ENCODE data around the gene NCOR2. TPM values are rescaled to one million over a fixed set of nuclear protein-coding genes. Genes with fewer than 3 reads are reported as not detected.

NCOR2 gene
- total and polyA plus RNA-seq, 10 of the 15 experiments (the other 5 are each of a cell fraction or from before 2014, with no cell fraction given), result 0.43 to 179 (median 14.9) TPM

DNA sequence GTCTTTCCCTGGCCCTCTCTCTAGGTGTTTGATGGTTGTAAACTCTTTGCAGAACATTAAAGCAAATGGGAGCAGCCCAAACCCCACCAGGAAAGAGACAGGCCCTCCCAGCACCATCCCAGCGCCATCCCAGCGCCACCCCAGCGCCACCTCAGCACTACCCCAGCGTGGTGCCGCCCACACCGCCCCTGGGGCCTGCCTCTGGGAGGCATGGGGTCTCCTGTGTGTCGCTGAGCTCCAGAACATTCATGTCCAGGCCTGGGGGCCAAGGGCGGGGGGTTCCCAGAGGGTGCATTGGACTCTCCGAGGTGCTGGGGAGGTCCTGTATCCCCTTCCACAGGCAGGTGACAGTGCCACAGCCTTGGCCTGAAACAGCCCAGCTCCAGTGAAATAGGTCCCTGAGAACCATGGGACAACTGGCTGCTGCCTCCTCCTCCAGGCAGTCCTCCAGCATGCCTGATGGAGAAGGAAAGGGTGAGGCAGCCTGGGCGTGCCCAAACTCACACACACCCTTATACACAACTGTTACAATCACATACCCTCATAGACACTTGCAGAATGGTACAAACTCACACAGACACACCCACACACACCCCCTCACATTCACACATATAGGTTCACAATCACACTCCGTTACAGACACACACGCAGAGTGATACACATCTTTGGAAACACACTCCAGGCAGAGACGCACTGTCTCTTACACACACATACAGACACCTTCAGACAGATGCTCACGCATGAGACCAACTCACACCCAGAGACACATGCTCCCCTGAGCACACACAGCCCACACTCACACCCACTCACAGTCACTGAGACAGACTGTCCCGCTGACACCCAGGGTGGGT lies 44.4 kb upstream of the NCOR2 start:
- ChIA-PET RAD21 (ENCODE audit: unreplicated experiment) (no interaction called here), CTCF (no interaction called here), SMC1A (ENCODE audit: uncharacterized antibody, unreplicated experiment) (no interaction called here), POLR2A (no interaction called here)
- no peak overlapping the region for H3K4me3 ChIP-seq
- no peak overlapping the region for H2AFZ ChIP-seq (ENCODE audit: control insufficient read depth, low read depth, low read length)
- no peaks in the 10 kb centered on the region; a peak in 1 of 4 replicates for H3K27me3 ChIP-seq (replicated peaks in 1 of 2; ENCODE audit: control insufficient read depth in 2 of 2, insufficient read depth in 2 of 2, low read length in 1 of 2)
- DNase-seq (ENCODE audit: low read depth, low spot score) (no peak), FAIRE-seq (no peak), ATAC-seq (no peak)
- H3K79me2 ChIP-seq (ENCODE audit: control insufficient read depth, insufficient read depth, low read length), result no peaks in the 10 kb centered on the region
- intact Hi-C loops (cut with micrococcal nuclease; ENCODE audit: unreplicated experiment), result no loop called here
- no TSS peak for BruUV-seq (replicated peaks)
- WGBS (ENCODE audit: insufficient coverage, insufficient replicate concordance, low lambda C conversion rate, missing lambda C conversion rate), result 58% methylated on average over 15 of the region's 15 CpGs
- H3K27ac ChIP-seq (ENCODE audit: control insufficient read depth, insufficient read depth), result no peak overlapping the region
- no peaks in the 10 kb centered on the region for H4K20me1 ChIP-seq (ENCODE audit: control insufficient read depth, insufficient read depth)
- peaks cover 25% of the 10 kb centered on the region for H3K4me1 ChIP-seq (ENCODE audit: control insufficient read depth, insufficient read depth, low read length)
- H3K36me3 ChIP-seq (ENCODE audit: control insufficient read depth in 2 of 2, insufficient read depth in 2 of 2, low read length in 1 of 2), result no peaks in the 10 kb centered on the region
- no peak overlapping the region for H3K4me2 ChIP-seq (ENCODE audit: control insufficient read depth, insufficient read depth)
- no peaks in the 10 kb centered on the region; the same call in 2 of the 3 replicates for H3K9me3 ChIP-seq (replicated peaks; ENCODE audit: control insufficient read depth, insufficient read depth, low read length)
- no peak overlapping the region for H3K9ac ChIP-seq (ENCODE audit: control insufficient read depth, insufficient read depth, low read length)
- in situ Hi-C loops (cut with MboI), result no loop called here
- TF ChIP-seq SRF (IDR thresholded peaks at IDR 0.05; ENCODE audit: low read depth in 2 of 2, low read length in 2 of 2) (no peak), KLF5 (IDR thresholded peaks at IDR 0.05; ENCODE audit: partially characterized antibody) (no peak), SPI1 (IDR thresholded peaks at IDR 0.05; ENCODE audit: borderline replicate concordance, insufficient read depth, low read depth, low read length) (no peak), MTA2 (IDR thresholded peaks at IDR 0.05; ENCODE audit: low read depth) (no peak), SMAD1 (IDR thresholded peaks at IDR 0.05; ENCODE audit: low read depth, partially characterized antibody) (no peak), MTA3 (IDR thresholded peaks at IDR 0.05; ENCODE audit: borderline replicate concordance, low read length) (no peak), NR2C2 (IDR thresholded peaks at IDR 0.05; ENCODE audit: borderline replicate concordance, control insufficient read depth, insufficient read length, low read depth) (no peak), SIN3A (IDR thresholded peaks at IDR 0.05; ENCODE audit: low read depth, low read length) (no peak), YY1 (IDR thresholded peaks at IDR 0.05; ENCODE audit: low read depth, low read length) (no peak), PML (IDR thresholded peaks at IDR 0.05; ENCODE audit: low read length) (no peak)
- TF ChIP-seq, protein P1, sequence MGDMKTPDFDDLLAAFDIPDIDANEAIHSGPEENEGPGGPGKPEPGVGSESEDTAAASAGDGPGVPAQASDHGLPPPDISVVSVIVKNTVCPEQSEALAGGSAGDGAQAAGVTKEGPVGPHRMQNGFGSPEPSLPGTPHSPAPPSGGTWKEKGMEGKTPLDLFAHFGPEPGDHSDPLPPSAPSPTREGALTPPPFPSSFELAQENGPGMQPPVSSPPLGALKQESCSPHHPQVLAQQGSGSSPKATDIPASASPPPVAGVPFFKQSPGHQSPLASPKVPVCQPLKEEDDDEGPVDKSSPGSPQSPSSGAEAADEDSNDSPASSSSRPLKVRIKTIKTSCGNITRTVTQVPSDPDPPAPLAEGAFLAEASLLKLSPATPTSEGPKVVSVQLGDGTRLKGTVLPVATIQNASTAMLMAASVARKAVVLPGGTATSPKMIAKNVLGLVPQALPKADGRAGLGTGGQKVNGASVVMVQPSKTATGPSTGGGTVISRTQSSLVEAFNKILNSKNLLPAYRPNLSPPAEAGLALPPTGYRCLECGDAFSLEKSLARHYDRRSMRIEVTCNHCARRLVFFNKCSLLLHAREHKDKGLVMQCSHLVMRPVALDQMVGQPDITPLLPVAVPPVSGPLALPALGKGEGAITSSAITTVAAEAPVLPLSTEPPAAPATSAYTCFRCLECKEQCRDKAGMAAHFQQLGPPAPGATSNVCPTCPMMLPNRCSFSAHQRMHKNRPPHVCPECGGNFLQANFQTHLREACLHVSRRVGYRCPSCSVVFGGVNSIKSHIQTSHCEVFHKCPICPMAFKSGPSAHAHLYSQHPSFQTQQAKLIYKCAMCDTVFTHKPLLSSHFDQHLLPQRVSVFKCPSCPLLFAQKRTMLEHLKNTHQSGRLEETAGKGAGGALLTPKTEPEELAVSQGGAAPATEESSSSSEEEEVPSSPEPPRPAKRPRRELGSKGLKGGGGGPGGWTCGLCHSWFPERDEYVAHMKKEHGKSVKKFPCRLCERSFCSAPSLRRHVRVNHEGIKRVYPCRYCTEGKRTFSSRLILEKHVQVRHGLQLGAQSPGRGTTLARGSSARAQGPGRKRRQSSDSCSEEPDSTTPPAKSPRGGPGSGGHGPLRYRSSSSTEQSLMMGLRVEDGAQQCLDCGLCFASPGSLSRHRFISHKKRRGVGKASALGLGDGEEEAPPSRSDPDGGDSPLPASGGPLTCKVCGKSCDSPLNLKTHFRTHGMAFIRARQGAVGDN (IDR thresholded peaks at IDR 0.05), result no peak
- TF ChIP-seq, protein P2, sequence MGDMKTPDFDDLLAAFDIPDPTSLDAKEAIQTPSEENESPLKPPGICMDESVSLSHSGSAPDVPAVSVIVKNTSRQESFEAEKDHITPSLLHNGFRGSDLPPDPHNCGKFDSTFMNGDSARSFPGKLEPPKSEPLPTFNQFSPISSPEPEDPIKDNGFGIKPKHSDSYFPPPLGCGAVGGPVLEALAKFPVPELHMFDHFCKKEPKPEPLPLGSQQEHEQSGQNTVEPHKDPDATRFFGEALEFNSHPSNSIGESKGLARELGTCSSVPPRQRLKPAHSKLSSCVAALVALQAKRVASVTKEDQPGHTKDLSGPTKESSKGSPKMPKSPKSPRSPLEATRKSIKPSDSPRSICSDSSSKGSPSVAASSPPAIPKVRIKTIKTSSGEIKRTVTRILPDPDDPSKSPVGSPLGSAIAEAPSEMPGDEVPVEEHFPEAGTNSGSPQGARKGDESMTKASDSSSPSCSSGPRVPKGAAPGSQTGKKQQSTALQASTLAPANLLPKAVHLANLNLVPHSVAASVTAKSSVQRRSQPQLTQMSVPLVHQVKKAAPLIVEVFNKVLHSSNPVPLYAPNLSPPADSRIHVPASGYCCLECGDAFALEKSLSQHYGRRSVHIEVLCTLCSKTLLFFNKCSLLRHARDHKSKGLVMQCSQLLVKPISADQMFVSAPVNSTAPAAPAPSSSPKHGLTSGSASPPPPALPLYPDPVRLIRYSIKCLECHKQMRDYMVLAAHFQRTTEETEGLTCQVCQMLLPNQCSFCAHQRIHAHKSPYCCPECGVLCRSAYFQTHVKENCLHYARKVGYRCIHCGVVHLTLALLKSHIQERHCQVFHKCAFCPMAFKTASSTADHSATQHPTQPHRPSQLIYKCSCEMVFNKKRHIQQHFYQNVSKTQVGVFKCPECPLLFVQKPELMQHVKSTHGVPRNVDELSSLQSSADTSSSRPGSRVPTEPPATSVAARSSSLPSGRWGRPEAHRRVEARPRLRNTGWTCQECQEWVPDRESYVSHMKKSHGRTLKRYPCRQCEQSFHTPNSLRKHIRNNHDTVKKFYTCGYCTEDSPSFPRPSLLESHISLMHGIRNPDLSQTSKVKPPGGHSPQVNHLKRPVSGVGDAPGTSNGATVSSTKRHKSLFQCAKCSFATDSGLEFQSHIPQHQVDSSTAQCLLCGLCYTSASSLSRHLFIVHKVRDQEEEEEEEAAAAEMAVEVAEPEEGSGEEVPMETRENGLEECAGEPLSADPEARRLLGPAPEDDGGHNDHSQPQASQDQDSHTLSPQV (IDR thresholded peaks at IDR 0.05), result no peak
